Umbilical cord (tissue), 2 donors: ENCODE measurements around the gene CTNNA3. TPM values are rescaled to one million over a fixed set of nuclear protein-coding genes. Genes with fewer than 3 reads are reported as not detected.
A peak's percentile ranks its signal among the peaks of the same experiment; 100 is the strongest.

Experiments
- DNase-seq: peaks from one replicate; pipeline ENCODE4 v3.0.0-alpha.2; 2015; ENCODE audit warnings: low spot score
- total RNA-seq: library from RNA; depleted of rRNA; stranded (reverse); fragments of >200 nt; gene quantifications from one replicate; pipeline ENCODE4 v1.2.3, GENCODE V29; 2014; ENCODE audit warnings: low replicate concordance; ENCODE audit not compliant: insufficient read depth

Gene CTNNA3
- total RNA-seq, 1 donor from 2014 or later = 32.7 TPM

- DNase-seq = no peak
Observed at GRCh38 chr10:67127441-67127840, 568.6 kb downstream of the CTNNA3 start.

DNA sequence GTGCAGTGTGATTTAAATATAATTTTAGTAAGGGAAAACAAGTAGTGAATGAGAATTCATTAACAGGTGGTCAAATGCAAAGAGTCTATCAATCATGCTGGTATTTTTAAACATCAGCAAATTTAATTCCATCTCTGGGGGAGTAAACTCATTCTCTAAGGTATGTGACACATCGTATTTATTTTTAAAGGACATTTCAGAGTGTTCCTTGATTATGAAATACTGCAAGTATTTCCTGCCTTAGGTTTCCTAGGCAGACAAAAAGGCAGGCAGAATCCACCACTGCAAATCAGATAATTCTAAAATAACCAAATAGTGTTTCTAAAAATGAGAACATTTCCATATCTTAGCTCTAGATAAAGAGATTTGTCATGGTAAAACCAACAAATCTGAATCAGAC is 576.3 kb downstream of the CTNNA3 start:
- peak; percentile 7 for DNase-seq

DNA sequence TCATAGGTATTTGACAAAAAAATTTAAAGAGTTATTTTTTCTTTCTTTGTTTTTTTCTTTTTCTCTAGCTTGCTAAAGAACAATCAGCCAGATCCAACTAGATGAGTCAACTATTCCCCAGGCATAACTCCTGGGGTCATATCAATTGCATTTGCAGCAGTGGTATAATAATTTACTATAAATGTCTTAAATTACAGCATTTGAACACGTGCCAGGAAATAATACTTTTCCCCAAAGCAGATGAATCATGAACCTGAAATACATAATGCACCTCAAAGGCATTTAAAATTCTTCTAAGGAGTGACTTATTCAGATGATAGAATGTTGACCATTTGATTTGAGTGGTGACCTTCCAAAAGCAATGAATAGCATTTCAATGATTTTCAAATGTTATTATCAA is 580.0 kb downstream of the CTNNA3 start:
- DNase-seq = no peak

DNA sequence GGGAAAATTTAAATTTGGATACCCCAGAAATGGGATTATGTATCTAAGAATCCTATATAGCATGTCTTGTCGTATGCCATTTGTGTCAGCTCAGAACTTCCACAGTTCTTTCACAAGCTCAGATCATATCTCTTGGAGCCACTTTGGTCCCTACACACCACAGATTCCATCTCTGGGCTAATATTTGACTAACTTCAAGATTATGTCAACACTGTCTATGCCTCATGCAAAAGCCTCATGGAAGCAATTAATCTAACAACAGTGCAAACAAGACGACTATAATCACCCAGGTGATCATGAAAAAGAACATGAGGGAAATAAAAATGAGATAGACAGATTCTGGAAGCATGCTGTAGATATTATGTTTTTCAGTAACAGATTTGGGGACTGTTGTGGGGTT is 581.0 kb downstream of the CTNNA3 start:
- DNase-seq = no peak

DNA sequence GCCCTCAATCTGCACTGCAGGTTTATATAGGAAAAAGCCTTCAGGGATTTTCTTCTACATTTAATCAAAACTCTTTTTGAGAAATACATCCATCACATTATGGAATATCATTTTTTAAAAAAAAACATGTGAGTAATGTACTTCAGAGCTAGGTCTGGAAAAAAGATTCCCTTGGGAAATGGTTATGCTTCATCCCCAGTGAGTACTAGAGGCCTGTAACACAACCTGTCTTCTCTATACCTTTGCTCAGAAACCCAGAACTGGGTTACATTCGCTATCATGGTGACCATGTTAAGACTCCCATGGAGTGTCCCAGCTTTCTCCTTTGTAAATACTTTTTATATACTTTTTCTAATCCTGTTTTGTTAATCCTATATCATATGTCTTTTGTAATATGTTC is 583.2 kb downstream of the CTNNA3 start:
- no peak for DNase-seq

DNA sequence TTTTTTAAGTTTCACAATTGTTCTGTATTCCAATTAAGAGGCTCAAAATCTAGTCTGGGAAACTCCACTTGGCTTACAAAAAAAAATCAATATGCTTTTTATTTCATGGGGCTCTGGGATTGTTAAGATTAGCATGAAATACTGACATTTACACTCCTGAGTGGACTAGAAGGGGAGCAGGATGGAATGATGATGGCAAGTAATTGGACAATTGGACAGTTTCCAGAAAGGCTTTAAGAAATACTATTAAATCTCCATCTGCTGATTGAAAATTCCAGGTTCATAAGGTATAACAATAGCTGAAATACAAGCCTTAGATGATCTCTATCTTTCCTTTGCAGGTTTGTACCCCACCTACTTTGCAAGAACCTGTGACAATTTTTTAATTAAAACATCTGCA is 585.7 kb downstream of the CTNNA3 start:
- DNase-seq = no peak

DNA sequence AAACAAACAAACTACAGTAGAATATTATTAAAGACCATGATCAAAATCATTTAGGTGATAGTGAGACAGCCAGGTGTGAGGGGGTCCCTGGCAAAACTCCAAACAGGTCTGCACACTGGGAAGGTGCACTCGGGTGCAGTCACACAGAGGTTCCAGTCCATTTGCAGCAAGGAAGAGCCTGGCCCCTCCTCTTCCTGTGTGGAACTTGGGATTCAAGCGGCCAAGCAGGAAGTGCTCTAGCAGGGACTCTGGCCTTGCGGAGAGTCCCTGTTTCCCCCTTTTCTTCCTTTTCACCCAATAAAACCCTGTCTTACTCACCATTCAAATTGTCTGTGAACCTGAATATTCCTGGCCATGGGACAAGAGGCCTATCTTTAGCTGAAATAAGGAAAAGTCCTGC is 588.3 kb downstream of the CTNNA3 start:
- DNase-seq = no peak

GRCh38 chr10:67100951-67101350 is 595.0 kb downstream of the CTNNA3 start:
- no peak for DNase-seq

DNA sequence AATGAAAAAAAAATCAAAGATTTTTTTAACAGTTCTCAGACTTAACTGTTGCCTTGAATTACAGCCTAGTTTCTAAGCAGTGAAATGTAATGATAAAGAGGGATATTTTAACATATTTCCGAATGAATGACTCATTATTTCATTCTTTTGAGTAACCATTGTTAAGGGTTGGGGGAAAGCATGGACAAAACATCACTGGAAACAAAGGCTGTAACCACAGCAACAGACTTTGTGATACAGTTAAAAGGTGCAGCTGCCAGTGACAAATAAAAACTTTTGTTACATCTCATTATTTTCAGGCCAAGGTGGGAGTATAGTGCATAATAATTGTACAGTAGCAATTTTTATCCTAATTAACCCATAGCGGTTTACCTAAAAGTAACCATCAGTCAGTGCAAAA is 597.5 kb downstream of the CTNNA3 start:
- no peak for DNase-seq

GRCh38 chr10:67095531-67095930 is 600.5 kb downstream of the CTNNA3 start:
- DNase-seq = peak; percentile 70

- peak; percentile 44 for DNase-seq
Observed at GRCh38 chr10:67088036-67088435, 608.0 kb downstream of the CTNNA3 start.

GRCh38 chr10:67087135-67087425 is 608.9 kb downstream of the CTNNA3 start:
- DNase-seq = no peak

GRCh38 chr10:67086327-67087134 is 609.5 kb downstream of the CTNNA3 start:
- DNase-seq = peak; percentile 58

- peak; percentile 70 for DNase-seq
Observed at GRCh38 chr10:67079126-67079525, 616.9 kb downstream of the CTNNA3 start.

GRCh38 chr10:67077376-67077775 is 618.6 kb downstream of the CTNNA3 start:
- DNase-seq = no peak

GRCh38 chr10:67076144-67076543 is 619.9 kb downstream of the CTNNA3 start:
- DNase-seq = peak; percentile 65

- no peak for DNase-seq
Observed at GRCh38 chr10:67075491-67075971, 620.5 kb downstream of the CTNNA3 start.

DNA sequence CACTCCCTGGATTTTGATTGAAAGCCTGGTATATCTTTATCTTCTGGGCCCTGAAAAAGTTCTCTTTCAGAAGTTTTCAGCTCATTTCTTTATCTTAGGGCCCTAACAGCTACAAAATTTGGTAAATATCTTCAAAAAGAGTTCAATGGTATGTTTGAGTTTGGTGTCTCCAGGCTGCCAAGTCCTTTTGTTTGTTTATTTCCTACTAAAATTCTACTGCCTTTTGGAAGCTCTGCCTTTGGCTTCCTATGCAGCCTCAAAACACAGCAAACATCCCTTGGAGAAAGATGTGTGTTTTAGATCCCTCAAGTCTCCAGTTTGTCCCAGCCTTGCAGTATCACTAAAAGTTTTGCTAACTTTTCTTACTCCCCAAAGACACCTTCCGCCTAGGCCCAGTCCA is 623.3 kb downstream of the CTNNA3 start:
- DNase-seq = no peak

- no peak for DNase-seq
Observed at GRCh38 chr10:67050415-67050814, 645.6 kb downstream of the CTNNA3 start.

GRCh38 chr10:67049988-67050387 is 646.0 kb downstream of the CTNNA3 start:
- DNase-seq = no peak

DNA sequence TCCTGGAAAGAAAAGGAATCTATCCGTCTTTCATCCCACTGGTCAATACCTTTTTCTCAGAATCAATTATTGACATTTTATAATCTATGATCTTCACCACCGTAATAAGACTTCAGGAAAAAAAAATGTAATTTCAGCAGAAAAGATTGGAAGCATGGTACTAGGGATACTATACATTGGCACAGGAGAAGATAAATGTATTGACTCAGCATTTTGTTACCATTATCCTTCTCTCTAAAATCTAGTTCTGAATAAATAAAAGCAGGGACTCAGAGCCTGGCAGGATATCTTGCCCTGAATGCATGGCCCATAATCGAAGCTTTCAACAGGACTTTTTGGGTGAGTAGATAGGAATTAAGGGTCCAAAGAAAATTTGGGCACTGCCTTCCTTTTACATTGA is 649.5 kb downstream of the CTNNA3 start:
- no peak for DNase-seq

GRCh38 chr10:67045404-67045803 is 650.6 kb downstream of the CTNNA3 start:
- DNase-seq = no peak

GRCh38 chr10:67043041-67043440 is 653.0 kb downstream of the CTNNA3 start:
- no peak for DNase-seq

DNA sequence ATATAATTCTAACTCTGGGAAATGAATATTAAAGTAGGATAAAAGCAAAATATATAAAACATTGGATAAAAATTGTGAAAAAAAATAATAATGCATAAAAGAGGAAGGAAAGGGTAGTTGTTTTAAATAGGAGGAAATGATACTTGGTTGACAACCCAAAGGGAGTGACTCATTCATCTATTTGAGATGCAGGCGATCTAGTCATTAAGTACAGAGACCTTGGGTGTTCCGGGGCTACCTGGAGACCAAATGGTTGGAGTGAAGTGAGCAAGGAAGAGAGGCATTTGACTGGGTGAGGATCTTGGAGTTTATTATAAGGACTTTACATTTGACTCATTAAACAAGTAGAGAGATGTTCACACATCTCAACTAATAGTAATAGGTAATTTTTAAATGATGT is 659.2 kb downstream of the CTNNA3 start:
- DNase-seq = no peak
